HG02884 (cell line): ENCODE data around the gene TFE3.
"Not testable (repeated sequence)": the region's sequence is repeated elsewhere in the genome, so short reads cannot be mapped to it uniquely, and the experiment has no call there.

Source experiments
- ATAC-seq: cut with Tn5 transposase; IDR thresholded peaks from one replicate; pipeline ENCODE4 v1.9.1; 2021; ENCODE audit warnings: mild to moderate bottlenecking, moderate library complexity; ENCODE audit not compliant: unreplicated experiment

Gene TFE3

DNA sequence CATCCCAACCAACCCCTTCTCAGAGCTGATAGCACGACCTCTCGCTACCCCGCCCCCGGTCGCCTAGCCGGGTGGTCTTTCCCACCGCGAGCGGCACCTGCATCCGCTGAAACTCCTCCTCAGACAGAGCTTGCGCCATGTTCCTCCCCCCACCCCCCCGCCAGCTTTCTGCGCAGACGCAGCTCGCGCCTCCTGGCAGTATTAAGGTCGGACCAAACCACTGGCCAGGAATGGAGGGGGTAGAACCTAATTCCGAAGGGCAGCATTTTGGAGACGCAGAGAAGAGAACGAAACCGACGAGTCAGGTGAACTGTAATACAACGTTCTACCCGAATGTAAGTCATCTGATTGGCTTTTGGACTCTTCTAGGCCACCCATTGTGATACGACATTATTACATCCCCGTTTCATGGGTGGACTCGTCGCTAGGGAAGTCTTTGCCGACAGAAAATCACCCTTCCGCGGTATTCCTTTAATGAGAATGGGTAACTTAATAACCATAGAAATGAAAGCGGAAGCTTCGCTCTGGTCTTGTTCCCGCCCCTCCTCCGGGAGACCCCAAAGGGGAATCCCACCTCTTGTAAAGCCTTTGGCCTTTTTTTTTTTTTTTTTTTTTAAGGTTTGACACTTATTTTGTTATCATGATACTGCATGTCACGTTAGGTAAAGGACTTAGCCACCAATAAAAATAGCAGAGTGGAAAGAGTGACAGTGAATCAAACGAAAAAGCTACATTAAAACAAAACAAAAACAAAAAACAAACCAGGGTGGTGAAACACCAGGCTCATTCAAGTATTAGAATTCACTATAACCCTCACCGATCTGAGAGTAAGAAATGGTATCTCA is 40.8 kb downstream of the TFE3 start, which contains the start of gene GRIPAP1:
Gene GRIPAP1, minus strand, starts transcription at position 174 of the 845 bp plus-strand sequence. Its CDS starts 35 bp downstream, at position 139.
- ATAC-seq = peak; percentile 75

DNA sequence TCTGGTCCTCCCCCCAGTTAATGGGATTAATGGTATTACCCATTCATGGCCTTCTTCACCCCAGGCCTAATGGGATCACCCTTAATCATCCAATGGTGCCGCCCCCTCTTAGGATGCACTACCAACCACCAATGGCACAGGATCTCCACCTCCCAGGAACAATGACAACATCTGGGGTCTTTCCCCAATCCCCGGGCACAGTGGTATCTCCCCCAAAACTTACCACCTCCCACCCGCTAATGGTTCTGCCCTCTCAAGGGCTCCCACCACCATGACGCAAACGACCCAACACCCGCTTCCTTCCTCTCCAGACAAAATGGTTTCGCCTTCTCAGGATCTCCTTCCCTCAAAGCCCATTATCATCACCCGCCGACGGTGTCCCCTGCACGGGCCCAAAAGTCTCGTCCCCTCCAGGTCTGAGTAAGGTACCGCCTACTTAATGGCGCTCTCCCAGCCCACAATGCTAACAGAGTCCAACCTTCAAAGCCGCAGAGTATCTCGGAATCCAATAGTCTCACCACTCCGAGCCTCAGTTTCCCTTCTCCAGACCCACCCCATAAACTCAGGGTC is 41.6 kb downstream of the TFE3 start:
- ATAC-seq = peak; percentile 34

DNA sequence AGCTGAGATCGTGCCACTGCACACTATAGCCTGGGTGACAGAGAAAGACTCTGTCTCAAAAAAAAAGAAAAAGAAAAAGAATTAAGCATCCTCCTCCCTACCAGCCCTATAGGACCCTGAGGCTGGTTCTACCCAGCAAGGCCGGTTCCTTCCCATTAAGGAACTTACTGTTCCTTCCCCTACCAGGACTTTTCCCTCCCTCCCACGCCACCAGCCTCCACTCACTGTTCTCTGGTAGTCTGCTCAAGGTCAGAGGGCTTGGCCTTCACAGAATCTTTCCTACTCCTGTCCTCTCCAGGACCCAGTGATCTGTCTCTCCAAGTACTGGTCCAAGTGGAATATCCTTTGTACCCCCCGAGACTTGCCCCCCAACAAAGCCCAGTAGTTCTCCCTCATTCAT is 42.5 kb downstream of the TFE3 start:
- ATAC-seq = no peak

DNA sequence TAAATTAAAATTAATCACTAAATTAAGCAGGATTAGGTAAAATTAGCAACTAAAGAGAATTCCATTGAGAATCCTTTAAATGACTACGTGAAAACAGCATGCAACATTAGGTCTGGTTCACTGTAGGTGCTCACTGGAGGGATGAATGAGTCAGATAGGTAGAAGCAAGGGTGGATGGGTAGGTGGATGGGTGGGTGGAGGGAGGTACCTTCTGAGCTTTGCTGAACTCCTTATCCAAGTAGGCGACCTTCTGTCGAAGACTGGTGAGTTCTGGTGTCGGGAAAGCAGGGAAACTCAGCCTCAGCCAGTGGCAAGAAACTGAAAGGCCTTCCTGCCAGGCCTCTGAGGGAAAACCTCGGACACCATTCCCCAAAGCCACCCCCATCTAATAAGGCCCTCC is 44.1 kb downstream of the TFE3 start:
- no peak for ATAC-seq

DNA sequence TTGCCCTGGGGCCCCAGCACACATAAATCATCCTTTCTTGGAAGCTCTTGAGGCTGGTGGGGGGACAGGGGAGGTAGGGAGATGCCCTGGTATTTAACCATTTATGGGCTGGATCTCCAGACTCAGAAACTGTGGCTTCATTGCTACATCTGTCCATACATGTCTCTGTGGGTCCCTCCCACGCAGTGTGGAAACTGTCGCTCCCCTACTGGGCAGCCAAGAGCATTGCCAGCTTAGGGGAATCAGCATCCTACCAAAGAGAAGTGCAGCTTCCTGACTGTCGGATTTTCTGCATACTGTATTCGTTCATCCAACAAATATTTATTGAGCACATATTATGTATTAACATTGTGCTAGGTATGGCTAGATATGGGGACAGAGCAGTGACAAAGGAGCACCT is 44.8 kb downstream of the TFE3 start:
- no peak for ATAC-seq

DNA sequence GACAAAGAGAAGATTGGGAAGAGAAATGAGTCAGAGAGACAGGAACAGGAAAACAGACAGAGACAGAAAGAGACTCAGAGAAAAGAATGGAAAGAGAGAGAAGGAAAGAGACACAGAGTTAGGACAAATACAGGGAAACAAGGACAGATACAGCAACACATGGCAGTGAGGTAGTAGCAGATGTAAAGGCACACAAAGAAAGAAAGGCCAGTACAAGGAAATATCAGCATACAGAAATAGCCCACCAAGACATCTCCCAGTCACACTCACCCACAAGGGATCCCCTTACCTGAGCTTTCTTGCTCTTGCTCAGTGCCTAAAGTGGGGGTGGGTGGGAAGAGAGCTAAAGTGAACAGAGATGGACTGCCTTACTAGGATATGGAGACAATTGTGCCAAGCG is 45.3 kb downstream of the TFE3 start:
- ATAC-seq = no peak

DNA sequence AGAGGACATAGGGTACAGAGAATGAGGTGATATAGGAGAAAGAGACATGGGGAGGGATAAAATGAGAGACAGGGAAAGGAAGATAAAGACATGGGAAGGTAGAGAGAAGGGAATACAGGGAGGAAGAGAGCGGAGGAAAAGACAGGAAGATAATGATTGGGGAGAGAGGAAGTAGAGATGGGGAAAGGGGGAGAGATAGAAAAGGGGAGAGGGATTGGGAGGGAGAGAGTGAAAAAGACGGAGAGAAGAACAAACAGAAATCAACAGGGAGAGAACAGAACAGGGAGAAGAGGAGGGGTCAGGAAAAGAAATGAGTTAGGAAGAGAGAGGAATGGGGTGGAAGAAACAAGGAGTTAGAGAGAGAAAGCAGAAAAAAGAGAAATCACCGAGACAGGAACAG is 45.7 kb downstream of the TFE3 start:
- ATAC-seq = no peak

DNA sequence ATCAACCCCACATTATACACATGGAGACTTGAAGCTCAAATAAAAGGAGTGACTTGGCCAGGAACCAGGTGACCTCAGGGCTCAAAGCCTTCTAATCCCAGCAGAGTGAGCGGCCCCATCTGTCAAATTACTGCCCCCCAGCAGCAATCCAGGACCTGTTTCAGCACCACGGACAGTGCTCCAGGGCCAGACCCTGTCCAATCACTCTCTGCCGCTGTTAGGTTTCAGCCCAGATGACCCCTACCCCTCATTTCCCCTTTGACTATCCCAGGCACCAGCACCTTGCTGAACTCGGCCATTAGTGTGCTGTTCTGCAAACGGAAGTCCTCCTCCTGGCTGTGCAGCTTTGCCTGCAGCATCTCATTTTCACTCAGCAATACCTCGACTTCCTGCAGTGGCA is 46.2 kb downstream of the TFE3 start:
- ATAC-seq = no peak

DNA sequence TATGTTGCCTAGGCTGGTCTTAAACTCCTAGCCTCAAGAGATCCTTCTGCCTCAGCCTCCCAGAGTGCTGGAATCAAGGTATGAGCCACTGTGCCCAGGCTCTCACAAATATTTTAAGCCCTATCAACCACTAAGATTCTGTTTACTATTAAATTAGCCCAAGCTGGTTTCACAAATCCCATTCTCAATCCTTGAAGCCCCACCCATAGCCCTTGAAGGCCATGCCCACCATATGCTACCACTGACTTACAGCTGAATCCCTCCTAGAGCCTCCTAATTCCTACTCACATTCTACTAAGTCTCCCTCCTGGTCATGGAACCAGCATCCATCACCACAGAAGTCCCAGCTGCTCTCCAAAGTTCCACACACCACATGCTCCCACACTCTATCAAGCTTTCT is 50.8 kb downstream of the TFE3 start:
- no peak for ATAC-seq

DNA sequence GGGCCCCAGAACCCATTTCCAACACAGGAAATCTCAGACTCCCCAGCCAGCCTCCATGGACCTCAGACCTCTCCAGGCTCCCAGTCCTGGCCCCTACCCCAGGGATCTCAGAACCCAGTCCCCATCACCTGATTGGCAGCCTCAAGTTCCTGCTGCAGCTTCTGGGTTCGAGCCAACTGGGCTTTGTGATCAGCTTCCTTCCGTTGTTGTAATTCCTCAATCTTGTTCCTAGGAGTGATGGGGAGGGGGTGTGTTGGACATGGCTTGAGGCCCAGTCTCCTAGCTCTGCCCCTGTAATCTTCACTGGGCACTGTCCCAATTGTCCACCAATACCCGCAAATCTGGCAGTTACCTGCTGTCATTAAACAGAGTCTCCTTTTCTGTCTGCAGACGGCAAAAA is 53.7 kb downstream of the TFE3 start:
- ATAC-seq = no peak

DNA sequence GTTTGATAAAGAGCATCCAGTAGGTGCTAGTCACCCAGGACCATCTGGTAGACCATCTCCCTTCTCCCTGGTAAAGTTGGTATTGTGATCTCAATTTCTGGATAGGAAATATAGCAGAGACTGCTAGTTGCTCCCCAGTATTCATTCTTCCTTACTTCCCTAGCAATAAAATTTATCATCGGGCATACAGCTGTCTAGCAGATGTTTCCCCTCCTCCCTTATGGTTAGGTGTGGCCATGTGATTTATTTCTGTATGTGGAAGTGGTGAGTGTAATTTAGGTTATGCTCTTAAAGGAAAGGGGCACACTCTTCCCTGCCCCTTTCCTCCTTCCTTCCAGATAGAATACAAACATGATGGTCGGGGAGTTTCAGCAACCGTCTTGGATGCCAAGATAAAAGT is 59.3 kb downstream of the TFE3 start:
- ATAC-seq = no peak

DNA sequence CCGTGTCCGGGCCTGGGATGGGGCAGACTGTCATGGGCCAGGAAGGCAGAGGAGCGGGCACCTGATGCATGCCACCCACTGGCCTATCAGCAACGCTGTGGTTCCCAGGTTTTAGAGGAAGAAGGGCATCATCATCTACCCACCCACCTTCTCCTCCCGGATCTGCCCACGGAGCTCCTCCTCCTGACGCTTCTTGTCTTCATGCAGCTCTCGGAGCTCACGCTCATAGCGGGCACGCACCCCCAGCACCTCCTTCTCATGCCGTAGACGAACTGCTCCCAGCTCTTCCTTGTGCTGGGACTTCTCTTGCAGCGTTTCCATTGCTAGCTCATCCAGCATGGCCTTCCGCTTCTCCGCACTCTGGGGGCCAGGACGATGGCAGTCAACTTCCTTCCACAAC is 60.1 kb downstream of the TFE3 start:
- ATAC-seq = no peak

DNA sequence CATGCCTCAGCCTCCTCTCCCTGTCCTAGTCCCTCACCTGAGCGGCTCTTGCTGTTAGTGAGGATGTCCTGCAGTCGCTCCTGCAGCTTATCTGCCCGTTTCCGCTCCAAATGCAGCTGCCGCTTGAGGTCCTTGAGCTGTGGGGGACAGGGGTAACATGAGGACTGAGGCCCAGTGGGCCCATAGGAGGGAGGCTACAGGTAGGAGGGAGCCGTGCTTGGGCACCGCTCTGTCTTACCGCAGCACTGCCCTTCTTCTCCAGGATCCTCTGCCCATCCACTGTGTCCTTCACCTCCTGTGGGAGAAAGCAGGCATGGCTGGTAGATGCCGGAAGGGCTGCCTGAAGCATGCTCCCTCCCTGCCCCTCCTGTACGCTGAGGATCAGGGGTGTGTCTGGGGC is 62.0 kb downstream of the TFE3 start:
- no peak for ATAC-seq

DNA sequence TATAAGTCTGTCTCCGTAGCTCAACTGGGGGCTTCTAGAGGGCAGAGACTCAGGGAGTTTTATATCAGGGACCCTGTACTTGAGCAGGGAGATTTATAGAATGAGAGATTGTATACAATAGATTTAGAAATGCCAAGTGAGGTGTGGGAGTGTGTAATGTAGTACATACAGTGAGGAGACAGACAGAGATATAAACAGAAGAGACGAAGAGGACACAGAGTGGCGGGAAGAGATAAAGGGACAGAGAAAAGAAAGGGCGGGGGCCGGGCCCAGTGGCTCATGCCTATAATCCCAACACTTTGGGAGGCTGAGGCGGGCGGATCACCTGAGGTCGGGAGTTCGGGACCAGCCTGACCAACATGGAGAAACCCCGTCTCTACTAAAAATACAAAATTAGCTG is 62.8 kb downstream of the TFE3 start:
- not testable (repeated sequence) for ATAC-seq
